Chondrocyte (in vitro differentiated cells): ENCODE data around the gene FBXL20. TPM values are rescaled to one million over a fixed set of nuclear protein-coding genes. Genes with fewer than 3 reads are reported as not detected.

Experiments used
- DNase-seq: peaks from one replicate; pipeline ENCODE4 v3.0.0; 2021; ENCODE audit warnings: mixed read lengths, low spot score
- H3K27ac Mint-ChIP-seq: one replicate; pipeline ENCODE4 v1.8.0; 2021; ENCODE audit warnings: mild to moderate bottlenecking, moderate library complexity, mixed read lengths; ENCODE audit not compliant: unreplicated experiment
- H3K27me3 Mint-ChIP-seq: 2 replicates; pipeline ENCODE4 v1.8.0; 2021; ENCODE audit warnings: low read depth, mixed read lengths
- H3K36me3 Mint-ChIP-seq: 2 replicates; pipeline ENCODE4 v1.8.0; 2021; ENCODE audit warnings: low read depth, mixed read lengths
- H3K4me1 Mint-ChIP-seq: 2 replicates; pipeline ENCODE4 v1.8.0; 2021; ENCODE audit warnings: low read depth, mild to moderate bottlenecking, mixed read lengths
- H3K4me3 Mint-ChIP-seq: one replicate; pipeline ENCODE4 v1.8.0; 2021; ENCODE audit warnings: mild to moderate bottlenecking, moderate library complexity, mixed read lengths; ENCODE audit not compliant: unreplicated experiment
- H3K9me3 Mint-ChIP-seq: 2 replicates; pipeline ENCODE4 v1.8.0; 2021; ENCODE audit warnings: low read depth, mixed read lengths
- total RNA-seq: library from RNA; stranded (reverse); gene quantifications from 3 replicates; pipeline ENCODE4 v1.2.1, GENCODE V29; 2021
- TF ChIP-seq, protein P1 (sequence below): fragments of 200-600 bp; sonication (generic); IDR thresholded peaks from 2 replicates; pipeline ENCODE4 v1.5.0; 2021; ENCODE audit warnings: antibody characterized with exemption, mild to moderate bottlenecking, moderate library complexity

FBXL20 gene
- total RNA-seq, 1 donor from 2014 or later, result 21.8 TPM

DNA sequence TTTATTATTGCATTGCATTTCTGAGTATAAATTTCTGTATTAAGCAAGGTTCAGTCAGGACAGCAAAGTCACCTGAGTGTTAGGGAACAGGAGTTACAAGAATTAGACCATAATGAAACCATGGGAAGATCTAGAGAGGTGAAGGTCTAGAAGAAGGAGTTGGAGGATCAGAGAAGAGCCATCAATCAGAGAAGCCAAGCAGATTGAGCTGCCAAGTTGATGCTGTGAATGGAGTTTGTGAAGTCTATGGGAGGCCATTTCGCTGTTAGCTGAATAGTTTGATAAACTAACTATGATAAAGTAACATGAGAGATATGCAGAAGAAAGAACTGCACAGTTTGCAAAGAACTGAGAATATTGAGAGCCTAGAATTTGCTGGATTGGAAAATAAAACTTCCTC, 40.4 kb downstream of the FBXL20 start:
- H3K27ac Mint-ChIP-seq, result no peak overlapping the region
- DNase-seq, result no peak
- H3K4me1 Mint-ChIP-seq, result peaks cover 25% of the 10 kb centered on the region
- H3K27me3 Mint-ChIP-seq, result no peaks in the 10 kb centered on the region
- TF ChIP-seq, protein P1, sequence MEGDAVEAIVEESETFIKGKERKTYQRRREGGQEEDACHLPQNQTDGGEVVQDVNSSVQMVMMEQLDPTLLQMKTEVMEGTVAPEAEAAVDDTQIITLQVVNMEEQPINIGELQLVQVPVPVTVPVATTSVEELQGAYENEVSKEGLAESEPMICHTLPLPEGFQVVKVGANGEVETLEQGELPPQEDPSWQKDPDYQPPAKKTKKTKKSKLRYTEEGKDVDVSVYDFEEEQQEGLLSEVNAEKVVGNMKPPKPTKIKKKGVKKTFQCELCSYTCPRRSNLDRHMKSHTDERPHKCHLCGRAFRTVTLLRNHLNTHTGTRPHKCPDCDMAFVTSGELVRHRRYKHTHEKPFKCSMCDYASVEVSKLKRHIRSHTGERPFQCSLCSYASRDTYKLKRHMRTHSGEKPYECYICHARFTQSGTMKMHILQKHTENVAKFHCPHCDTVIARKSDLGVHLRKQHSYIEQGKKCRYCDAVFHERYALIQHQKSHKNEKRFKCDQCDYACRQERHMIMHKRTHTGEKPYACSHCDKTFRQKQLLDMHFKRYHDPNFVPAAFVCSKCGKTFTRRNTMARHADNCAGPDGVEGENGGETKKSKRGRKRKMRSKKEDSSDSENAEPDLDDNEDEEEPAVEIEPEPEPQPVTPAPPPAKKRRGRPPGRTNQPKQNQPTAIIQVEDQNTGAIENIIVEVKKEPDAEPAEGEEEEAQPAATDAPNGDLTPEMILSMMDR, result no peak
- H3K9me3 Mint-ChIP-seq, result no peaks in the 10 kb centered on the region
- H3K4me3 Mint-ChIP-seq, result no peak overlapping the region
- H3K36me3 Mint-ChIP-seq, result no peaks in the 10 kb centered on the region

- H3K27ac Mint-ChIP-seq, result no peak overlapping the region
- no peak for DNase-seq
- no peak overlapping the region for H3K4me3 Mint-ChIP-seq
- peaks cover 20% of the 10 kb centered on the region for H3K4me1 Mint-ChIP-seq
- no peaks in the 10 kb centered on the region for H3K9me3 Mint-ChIP-seq
- TF ChIP-seq, protein P1, result no peak
- no peaks in the 10 kb centered on the region for H3K36me3 Mint-ChIP-seq
- no peaks in the 10 kb centered on the region for H3K27me3 Mint-ChIP-seq
Measured at GRCh38 chr17:39360537-39360936, 40.9 kb downstream of the FBXL20 start.

GRCh38 chr17:39359994-39360393, 41.4 kb downstream of the FBXL20 start:
- Mint-ChIP-seq H3K9me3 (no peaks in the 10 kb centered on the region), H3K4me3 (no peak overlapping the region), H3K36me3 (no peaks in the 10 kb centered on the region), H3K27me3 (no peaks in the 10 kb centered on the region), H3K4me1 (peaks cover 15% of the 10 kb centered on the region), H3K27ac (no peak overlapping the region)
- DNase-seq, result no peak
- TF ChIP-seq, protein P1, result no peak

GRCh38 chr17:39357986-39358385, 43.4 kb downstream of the FBXL20 start:
- no peaks in the 10 kb centered on the region for H3K36me3 Mint-ChIP-seq
- no peak for DNase-seq
- H3K27ac Mint-ChIP-seq, result no peak overlapping the region
- TF ChIP-seq, protein P1, result no peak
- no peak overlapping the region for H3K4me3 Mint-ChIP-seq
- H3K4me1 Mint-ChIP-seq, result peaks cover 6% of the 10 kb centered on the region
- no peaks in the 10 kb centered on the region for H3K27me3 Mint-ChIP-seq
- no peaks in the 10 kb centered on the region for H3K9me3 Mint-ChIP-seq

- Mint-ChIP-seq H3K4me1 (peaks cover 10% of the 10 kb centered on the region), H3K4me3 (no peak overlapping the region), H3K9me3 (no peaks in the 10 kb centered on the region), H3K27me3 (no peaks in the 10 kb centered on the region), H3K27ac (peak overlapping the region; percentile 45), H3K36me3 (no peaks in the 10 kb centered on the region)
- DNase-seq, result no peak
- TF ChIP-seq, protein P1, result no peak
Measured at GRCh38 chr17:39357488-39357887, 43.9 kb downstream of the FBXL20 start.
